Naive thymus-derived CD4-positive, alpha-beta T cell (primary cell): ENCODE results near the gene PIEZO2. TPM values are rescaled to one million over a fixed set of nuclear protein-coding genes. Genes with fewer than 3 reads are reported as not detected.

ENCODE experiments used
- ATAC-seq: fragments of 150-1000 bp; cut with Tn5 transposase; 2 replicates; pipeline ENCODE4 v1.10.0; 2021; ENCODE audit warnings: mild to moderate bottlenecking, moderate library complexity
- CTCF ChIA-PET: fragments of 350-600 bp; sonication (Branson Sonifier 250); formaldehyde crosslinking; loops from one replicate; lab custom pipeline; 2021; ENCODE audit warnings: antibody characterized with exemption; lab: Charles Lee
- POLR2A ChIA-PET: fragments of 350-600 bp; sonication (Branson Sonifier 250); formaldehyde crosslinking; loops from one replicate; lab custom pipeline; 2021; ENCODE audit warnings: antibody characterized with exemption, inconsistent platforms; lab: Charles Lee
- DNase-seq, 9 donors: peaks; one replicate each; pipeline versions ENCODE4 v3.0.0 to v3.0.0-alpha.2; 2020 to 2022; ENCODE audit warnings: mixed read lengths in 1 of 9
- H3K27ac ChIP-seq: one replicate; pipeline ENCODE4 v1.7.0; 2013; ENCODE audit warnings: mild to moderate bottlenecking, low read depth, low read length, moderate library complexity
- H3K27me3 ChIP-seq, 2 donors: one replicate each; pipeline ENCODE4 v1.7.0; 2013; ENCODE audit warnings: low read length in 2 of 2, mild to moderate bottlenecking in 2 of 2, moderate library complexity in 2 of 2; ENCODE audit not compliant: control insufficient read depth in 2 of 2, insufficient read depth in 2 of 2
- H3K36me3 ChIP-seq, 3 experiments: 1 replicate in 2 of 3; 2 replicates in 1 of 3; pipeline ENCODE4 v1.7.0; 2013; ENCODE audit warnings: low read length in 3 of 3, mild to moderate bottlenecking in 3 of 3, moderate library complexity in 1 of 3; ENCODE audit not compliant: insufficient read depth in 3 of 3, control insufficient read depth in 2 of 3
- H3K4me1 ChIP-seq, 2 donors: one replicate each; pipeline ENCODE4 v1.7.0; 2013; ENCODE audit warnings: low read length in 2 of 2, mild to moderate bottlenecking in 2 of 2, moderate library complexity in 1 of 2; ENCODE audit not compliant: control insufficient read depth in 2 of 2, insufficient read depth in 2 of 2
- H3K4me3 ChIP-seq: 2 replicates; pipeline ENCODE4 v1.7.0; 2013; ENCODE audit warnings: mild to moderate bottlenecking, low read length
- H3K9me3 ChIP-seq, 3 experiments: 1 replicate in 2 of 3; 2 replicates in 1 of 3; pipeline ENCODE4 v1.7.0; 2013; ENCODE audit warnings: low read length in 3 of 3; ENCODE audit not compliant: control insufficient read depth in 2 of 3
- H3K27ac Mint-ChIP-seq, 9 donors: one replicate each; pipeline ENCODE4 v1.8.0; 2020 to 2022; ENCODE audit warnings: mixed read lengths in 9 of 9, mild to moderate bottlenecking in 8 of 9, moderate library complexity in 5 of 9, inconsistent platforms in 2 of 9
- H3K27me3 Mint-ChIP-seq, 5 donors: one replicate each; pipeline ENCODE4 v1.8.0; 2021 to 2022; ENCODE audit warnings: mixed read lengths in 5 of 5, mild to moderate bottlenecking in 1 of 5
- H3K36me3 Mint-ChIP-seq, 5 donors: one replicate each; pipeline ENCODE4 v1.8.0; 2020 to 2022; ENCODE audit warnings: mixed read lengths in 5 of 5, mild to moderate bottlenecking in 3 of 5, inconsistent platforms in 1 of 5
- H3K4me1 Mint-ChIP-seq, 7 donors: one replicate each; pipeline ENCODE4 v1.8.0; 2020 to 2022; ENCODE audit warnings: mixed read lengths in 7 of 7, mild to moderate bottlenecking in 3 of 7, inconsistent platforms in 1 of 7
- H3K4me3 Mint-ChIP-seq, 10 donors: one replicate each; pipeline ENCODE4 v1.8.0; 2020 to 2022; ENCODE audit warnings: mild to moderate bottlenecking in 10 of 10, mixed read lengths in 10 of 10, moderate library complexity in 6 of 10, inconsistent platforms in 2 of 10
- H3K9me3 Mint-ChIP-seq, 11 donors: one replicate each; pipeline ENCODE4 v1.8.0; 2020 to 2022; ENCODE audit warnings: mixed read lengths in 11 of 11, mild to moderate bottlenecking in 4 of 11, inconsistent platforms in 1 of 11, moderate library complexity in 1 of 11
- intact Hi-C, 2 donors: fragments of 100-400 bp; cut with micrococcal nuclease; formaldehyde crosslinking; loops; one replicate each; pipeline ENCODE4 v1.15.1; 2023
- polyA plus RNA-seq, 2 donors: library from polyadenylated mRNA; unstranded; fragments of 300-500 nt; fragmentation: Illumina TruSeq; gene quantifications; one replicate each; pipeline ENCODE4 v1.2.3, GENCODE V29; 2021
- total RNA-seq, 6 experiments: library from RNA in 5 of 6; stranded (reverse) in 5 of 6; gene quantifications; 1 replicate in 5 of 6; 2 replicates in 1 of 6; pipeline ENCODE4 v1.2.3 and lab custom pipeline; 2021 to 2026

The PIEZO2 gene
- total and polyA plus RNA-seq, 7 experiments from 2014 or later: not detected

DNA sequence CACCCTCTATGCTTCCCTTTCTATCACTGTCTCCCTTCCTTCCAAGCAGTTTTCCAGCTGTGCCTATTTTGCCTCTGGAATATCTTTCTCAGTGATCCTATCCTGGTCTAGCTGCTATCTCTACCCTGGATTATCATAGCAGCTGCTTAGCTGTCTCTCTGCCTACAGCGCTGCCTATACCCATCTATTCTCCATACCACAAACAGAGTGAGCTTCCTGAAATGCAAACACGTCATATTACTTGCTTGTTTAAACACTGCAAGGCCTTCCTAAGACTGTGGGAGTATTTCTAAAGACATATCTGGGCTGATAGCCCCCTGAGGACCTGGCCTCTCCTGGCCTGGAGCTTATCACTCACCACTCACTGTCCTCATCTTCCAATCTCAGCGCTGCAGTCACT, 403.4 kb downstream of the PIEZO2 start:
- H3K27ac Mint-ChIP-seq: no peak overlapping the region
- Histone ChIP-seq H3K27me3 (no peaks in the 10 kb centered on the region), H3K4me1 (no peaks in the 10 kb centered on the region), H3K9me3 (no peaks in the 10 kb centered on the region), H3K27ac (no peak overlapping the region), H3K36me3 (no peaks in the 10 kb centered on the region), H3K4me3 (no peak overlapping the region)
- no peaks in the 10 kb centered on the region for H3K27me3 Mint-ChIP-seq
- no peaks in the 10 kb centered on the region for H3K36me3 Mint-ChIP-seq
- intact Hi-C loops: no loop called here
- H3K9me3 Mint-ChIP-seq: peaks cover 0 to 1% (median 0%) of the 10 kb centered on the region in 11 donors
- DNase-seq: no peak
- ChIA-PET CTCF (no interaction called here), POLR2A (no interaction called here)
- H3K4me1 Mint-ChIP-seq: peaks cover 0 to 5% (median 0%) of the 10 kb centered on the region in 7 donors
- ATAC-seq: no peak
- H3K4me3 Mint-ChIP-seq: no peak overlapping the region

DNA sequence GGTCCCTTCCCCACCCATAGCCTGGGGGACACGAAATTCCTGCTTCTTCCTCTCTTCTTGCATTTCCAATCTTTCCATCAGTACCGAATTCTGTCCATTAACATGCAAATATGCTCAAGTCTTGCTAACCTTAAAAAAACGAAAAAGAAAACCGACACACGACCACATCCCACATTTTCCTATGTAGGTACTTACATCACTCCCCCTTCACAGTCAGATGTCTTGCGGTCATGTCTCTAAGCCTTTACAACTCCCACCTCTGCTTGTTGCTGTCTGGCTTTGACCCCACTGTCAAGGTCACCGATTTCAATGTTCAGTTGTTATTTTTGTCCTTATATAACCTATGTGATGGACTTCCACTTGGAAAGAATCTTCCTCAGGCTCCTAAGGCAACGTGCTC, 404.1 kb downstream of the PIEZO2 start:
- Mint-ChIP-seq H3K4me3 (no peak overlapping the region), H3K27me3 (no peaks in the 10 kb centered on the region), H3K4me1 (peaks cover 0 to 5% (median 0%) of the 10 kb centered on the region in 7 donors), H3K36me3 (no peaks in the 10 kb centered on the region), H3K27ac (no peak overlapping the region), H3K9me3 (peaks cover 0 to 1% (median 0%) of the 10 kb centered on the region in 11 donors)
- Histone ChIP-seq H3K27me3 (no peaks in the 10 kb centered on the region), H3K27ac (no peak overlapping the region), H3K4me3 (no peak overlapping the region), H3K36me3 (no peaks in the 10 kb centered on the region), H3K9me3 (no peaks in the 10 kb centered on the region), H3K4me1 (no peaks in the 10 kb centered on the region)
- ChIA-PET CTCF (no interaction called here), POLR2A (no interaction called here)
- ATAC-seq: no peak
- intact Hi-C loops: no loop called here
- DNase-seq: no peak

DNA sequence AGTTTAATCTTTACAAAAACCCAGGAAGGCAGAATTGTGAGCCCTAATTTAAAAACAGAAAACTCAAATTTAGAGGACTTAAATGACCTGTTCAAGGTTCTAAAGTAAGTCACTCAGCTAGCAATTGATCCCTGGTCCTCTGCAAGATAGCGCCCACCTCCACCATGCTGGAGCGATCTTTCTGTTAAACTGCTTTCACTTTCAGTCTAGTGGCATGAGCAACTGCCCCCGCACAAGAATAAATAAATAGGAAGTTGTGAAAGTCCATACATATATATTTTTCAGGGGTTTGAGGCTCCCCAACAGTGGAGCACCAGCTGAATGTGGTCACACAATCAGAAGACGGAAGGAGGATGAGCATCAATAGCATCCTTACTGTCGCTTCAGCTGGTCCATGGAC, 405.6 kb downstream of the PIEZO2 start:
- H3K27me3 ChIP-seq: no peaks in the 10 kb centered on the region
- peak overlapping the region in 1 of 9 donors; percentile 3 for H3K27ac Mint-ChIP-seq
- DNase-seq (no peak), ATAC-seq (no peak)
- H3K9me3 Mint-ChIP-seq: no peaks in the 10 kb centered on the region
- peaks cover 0 to 2% (median 0%) of the 10 kb centered on the region in 5 donors for H3K27me3 Mint-ChIP-seq
- no peaks in the 10 kb centered on the region for H3K9me3 ChIP-seq
- peaks cover 0 to 5% (median 0%) of the 10 kb centered on the region in 7 donors for H3K4me1 Mint-ChIP-seq
- ChIA-PET CTCF (no interaction called here), POLR2A (no interaction called here)
- no peak overlapping the region for H3K27ac ChIP-seq
- intact Hi-C loops: no loop called here
- H3K36me3 ChIP-seq: no peaks in the 10 kb centered on the region
- no peaks in the 10 kb centered on the region for H3K4me1 ChIP-seq
- H3K4me3 ChIP-seq: no peak overlapping the region
- H3K36me3 Mint-ChIP-seq: no peaks in the 10 kb centered on the region
- peak overlapping the region in 8 of 10 donors; percentile 5 to 37 (median 22) for H3K4me3 Mint-ChIP-seq

DNA sequence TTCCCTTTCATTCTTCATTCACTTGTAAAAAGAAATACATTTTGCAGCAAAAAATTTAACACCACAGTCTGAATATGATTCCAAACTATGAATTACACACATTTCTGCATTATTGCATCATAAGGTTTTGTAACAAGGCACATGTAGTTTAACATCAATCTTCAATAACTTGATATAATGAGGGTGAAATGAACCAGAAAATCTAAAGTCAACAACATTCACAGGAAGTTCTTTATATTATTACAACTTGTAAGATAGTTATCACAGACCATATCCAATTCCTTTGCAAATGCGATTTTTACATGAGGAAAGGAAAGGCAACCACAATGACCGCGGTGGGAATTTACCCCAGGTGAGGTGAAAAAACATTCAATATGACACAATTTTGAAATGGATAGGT, 410.2 kb downstream of the PIEZO2 start:
- ATAC-seq: no peak
- DNase-seq: no peak
- H3K9me3 Mint-ChIP-seq: no peaks in the 10 kb centered on the region
- Histone ChIP-seq H3K36me3 (no peaks in the 10 kb centered on the region), H3K27me3 (no peaks in the 10 kb centered on the region), H3K4me3 (no peak overlapping the region), H3K9me3 (no peaks in the 10 kb centered on the region), H3K4me1 (no peaks in the 10 kb centered on the region), H3K27ac (no peak overlapping the region)
- no peaks in the 10 kb centered on the region for H3K36me3 Mint-ChIP-seq
- POLR2A ChIA-PET: no interaction called here
- peaks cover 0 to 2% (median 0%) of the 10 kb centered on the region in 5 donors for H3K27me3 Mint-ChIP-seq
- H3K4me1 Mint-ChIP-seq: peaks cover 0 to 5% (median 0%) of the 10 kb centered on the region in 7 donors
- CTCF ChIA-PET: no interaction called here
- intact Hi-C loops: no loop called here
- H3K27ac Mint-ChIP-seq: no peak overlapping the region
- H3K4me3 Mint-ChIP-seq: no peak overlapping the region

DNA sequence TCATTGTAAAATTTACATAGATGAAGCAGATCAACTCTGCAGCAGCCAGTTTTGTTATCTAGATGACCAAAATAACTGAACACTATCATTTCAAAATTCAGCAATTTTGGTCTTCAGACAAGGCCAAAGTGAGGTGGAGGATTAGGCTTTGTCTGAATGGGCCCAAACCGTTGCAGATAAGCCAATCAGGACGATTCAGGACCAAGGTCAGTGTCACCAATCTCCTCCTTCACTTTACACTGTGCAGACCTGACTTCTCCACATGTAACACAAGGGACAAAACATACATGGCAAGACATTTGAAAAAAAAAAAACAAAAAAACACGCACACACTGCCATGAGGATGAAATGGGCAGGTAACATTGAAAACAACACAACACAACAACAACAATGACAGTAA, 412.4 kb downstream of the PIEZO2 start:
- no peaks in the 10 kb centered on the region for H3K36me3 Mint-ChIP-seq
- Histone ChIP-seq H3K4me3 (no peak overlapping the region), H3K27ac (no peak overlapping the region), H3K27me3 (no peaks in the 10 kb centered on the region), H3K9me3 (no peaks in the 10 kb centered on the region), H3K4me1 (no peaks in the 10 kb centered on the region), H3K36me3 (no peaks in the 10 kb centered on the region)
- no peak overlapping the region for H3K27ac Mint-ChIP-seq
- intact Hi-C loops: no loop called here
- ChIA-PET POLR2A (no interaction called here), CTCF (no interaction called here)
- no peak overlapping the region for H3K4me3 Mint-ChIP-seq
- peaks cover 0 to 2% (median 0%) of the 10 kb centered on the region in 5 donors for H3K27me3 Mint-ChIP-seq
- no peak for ATAC-seq
- no peaks in the 10 kb centered on the region for H3K4me1 Mint-ChIP-seq
- H3K9me3 Mint-ChIP-seq: no peaks in the 10 kb centered on the region
- DNase-seq: no peak

DNA sequence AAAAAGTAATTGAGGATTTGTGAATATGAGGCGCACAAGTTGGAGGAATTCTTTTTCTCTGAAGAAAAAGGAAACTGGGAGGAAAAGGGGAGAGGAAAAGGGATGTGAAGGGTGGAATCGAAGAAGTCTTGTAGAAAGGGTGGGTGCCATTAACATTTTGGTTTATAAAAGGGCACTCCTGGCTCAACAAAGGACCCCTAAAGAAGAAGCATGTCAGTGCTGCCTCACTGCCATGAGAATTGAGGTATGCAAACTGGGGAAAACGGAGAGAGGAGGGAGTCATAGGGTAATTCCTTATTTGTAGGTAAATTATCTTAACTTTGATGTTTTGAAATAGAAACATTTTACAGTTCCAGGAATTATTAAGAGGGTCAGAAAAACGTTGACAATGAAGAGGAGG, 416.4 kb downstream of the PIEZO2 start:
- H3K9me3 Mint-ChIP-seq: no peaks in the 10 kb centered on the region
- ATAC-seq (no peak), DNase-seq (no peak)
- no peak overlapping the region for H3K4me3 ChIP-seq
- H3K4me1 Mint-ChIP-seq: no peaks in the 10 kb centered on the region
- intact Hi-C loops: no loop called here
- no peak overlapping the region for H3K4me3 Mint-ChIP-seq
- ChIA-PET CTCF (no interaction called here), POLR2A (no interaction called here)
- no peaks in the 10 kb centered on the region for H3K4me1 ChIP-seq
- peaks cover 0 to 6% (median 4%) of the 10 kb centered on the region in 5 donors for H3K27me3 Mint-ChIP-seq
- no peak overlapping the region for H3K27ac ChIP-seq
- H3K27me3 ChIP-seq: no peaks in the 10 kb centered on the region
- no peaks in the 10 kb centered on the region for H3K9me3 ChIP-seq
- no peaks in the 10 kb centered on the region for H3K36me3 Mint-ChIP-seq
- no peak overlapping the region for H3K27ac Mint-ChIP-seq
- no peaks in the 10 kb centered on the region for H3K36me3 ChIP-seq

DNA sequence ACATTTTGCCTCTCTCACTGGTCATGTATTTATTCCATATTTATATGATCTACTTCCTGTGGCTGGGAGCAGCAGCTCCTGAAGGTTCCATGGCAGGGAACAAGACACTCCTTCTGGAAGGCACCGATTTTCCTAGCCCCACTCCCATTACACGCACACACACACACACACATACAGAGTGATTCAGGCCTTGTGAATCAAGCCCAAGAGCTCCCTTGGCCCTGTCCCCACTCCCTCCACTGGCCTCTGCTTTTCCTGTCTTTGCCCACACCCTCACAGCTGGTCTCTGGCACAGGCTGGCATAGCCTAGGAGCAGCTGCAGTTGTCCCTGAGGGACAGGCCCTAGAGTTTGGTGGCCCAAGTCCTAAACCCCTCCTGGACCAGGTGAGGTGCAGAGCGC, 421.9 kb downstream of the PIEZO2 start:
- Mint-ChIP-seq H3K36me3 (no peaks in the 10 kb centered on the region), H3K27me3 (peaks cover 6 to 35% (median 18%) of the 10 kb centered on the region in 5 donors), H3K4me1 (no peaks in the 10 kb centered on the region), H3K4me3 (no peak overlapping the region), H3K27ac (no peak overlapping the region), H3K9me3 (peaks cover 0 to 7% (median 0%) of the 10 kb centered on the region in 11 donors)
- POLR2A ChIA-PET: no interaction called here
- intact Hi-C loops: no loop called here
- Histone ChIP-seq H3K27me3 (no peaks in the 10 kb centered on the region), H3K9me3 (no peaks in the 10 kb centered on the region), H3K4me1 (no peaks in the 10 kb centered on the region), H3K4me3 (no peak overlapping the region), H3K27ac (no peak overlapping the region), H3K36me3 (no peaks in the 10 kb centered on the region)
- no peak for DNase-seq
- CTCF ChIA-PET: no interaction called here
- ATAC-seq: no peak
